ENCODE results near the gene ALAS1.

DNA sequence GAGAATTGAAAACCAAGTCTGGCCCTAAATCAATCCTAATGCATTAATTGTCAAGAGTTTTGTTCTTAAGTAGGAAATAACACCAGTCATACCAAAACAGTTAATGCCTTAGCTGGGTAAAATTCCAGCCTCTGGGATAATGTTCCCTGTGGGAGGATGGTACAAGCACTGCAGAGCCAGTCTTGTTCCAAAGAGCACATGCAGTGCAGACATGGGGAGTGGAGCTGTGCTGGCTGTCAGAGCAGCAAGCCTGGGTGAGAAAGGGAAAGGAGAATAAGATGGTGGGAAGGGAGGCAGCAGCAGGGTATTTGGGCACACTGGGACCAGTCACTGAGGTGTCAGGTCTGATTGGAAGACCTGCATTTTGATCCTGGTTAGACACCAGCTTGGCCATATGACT, 12.1 kb downstream of the ALAS1 start:
- TF ChIP-seq CTCF (IDR thresholded peaks at IDR 0.05), result no peak
- no peak for TF ChIP-seq EP300 (IDR thresholded peaks at IDR 0.05)

Data from gastroesophageal sphincter (tissue), 3 donors.